Prostate gland (tissue), 2 donors: Measurements from ENCODE around the gene GRID1.

ENCODE experiments used
- CTCF ChIP-seq, 4 experiments: fragments of 200-600 bp in 2 of 4; fragments of 450-650 bp in 2 of 4; sonication (generic) in 2 of 4; IDR thresholded peaks; 1 replicate in 3 of 4; 2 replicates in 1 of 4; pipeline ENCODE4 v1.5.1; 2016 to 2019; ENCODE audit warnings: antibody characterized with exemption in 4 of 4, mild to moderate bottlenecking in 2 of 4, moderate library complexity in 2 of 4
- POLR2A ChIP-seq: fragments of 450-650 bp; IDR thresholded peaks from one replicate; pipeline ENCODE4 v1.6.1; 2016; ENCODE audit warnings: antibody characterized with exemption, mild to moderate bottlenecking
- POLR2AphosphoS5 ChIP-seq: sonication (generic); formaldehyde crosslinking; IDR thresholded peaks from one replicate; pipeline ENCODE4 v1.6.1; 2017; ENCODE audit warnings: antibody characterized with exemption

GRCh38 chr10:86001521-86001920 lies 365.1 kb downstream of the GRID1 start:
- no peak for TF ChIP-seq CTCF (IDR thresholded peaks at IDR 0.05)
- TF ChIP-seq POLR2A = no peak
- TF ChIP-seq POLR2AphosphoS5 = no peak
